H1 (cell line): ENCODE data around the gene LARP1. TPM values are rescaled to one million over a fixed set of nuclear protein-coding genes. Genes with fewer than 3 reads are reported as not detected.

Source experiments
- CTCF ChIA-PET: fragments of 300-600 bp; sonication (Branson Sonifier 250); formaldehyde crosslinking; loops from one replicate; lab custom pipeline; 2021; ENCODE audit not compliant: partially characterized antibody; lab: Charles Lee
- POLR2A ChIA-PET: fragments of 300-600 bp; sonication (Branson Sonifier 250); formaldehyde crosslinking; loops from one replicate; lab custom pipeline; 2021; ENCODE audit warnings: inconsistent platforms; ENCODE audit not compliant: partially characterized antibody; lab: Charles Lee
- DNase-seq, 2 experiments: peaks; one replicate each; pipeline versions ENCODE4 v3.0.0 to v3.0.0-alpha.2; 2010 to 2022; ENCODE audit warnings: low spot score in 2 of 2, low read depth in 1 of 2, mixed read lengths in 1 of 2
- FAIRE-seq: peaks from 2 replicates; lab custom pipeline; 2011; peaks lifted over from hg19 to GRCh38; lab: Jason Lieb, UNC
- H2AFZ ChIP-seq: 2 replicates; pipeline ENCODE4 v1.8.1; 2012; ENCODE audit warnings: low read length, inconsistent platforms
- H2AK5ac ChIP-seq: 2 replicates; pipeline ENCODE4 v1.6.1; 2013; ENCODE audit warnings: low read depth, low read length
- H2BK120ac ChIP-seq: replicated peaks from 2 replicates; pipeline ENCODE3; 2013; ENCODE audit warnings: low read depth, low read length, inconsistent platforms
- H2BK12ac ChIP-seq: 2 replicates; pipeline ENCODE4 v1.6.1; 2013; ENCODE audit warnings: low read depth, low read length
- H2BK15ac ChIP-seq: 2 replicates; pipeline ENCODE4 v1.6.1; 2013; ENCODE audit warnings: low read length
- H2BK20ac ChIP-seq: 2 replicates; pipeline ENCODE4 v1.6.1; 2013; ENCODE audit warnings: low read length
- H2BK5ac ChIP-seq: 2 replicates; pipeline ENCODE4 v1.6.1; 2013; ENCODE audit warnings: low read depth, low read length
- H3K14ac ChIP-seq: 2 replicates; pipeline ENCODE4 v1.6.1; 2013; ENCODE audit warnings: inconsistent platforms; ENCODE audit not compliant: insufficient read length
- H3K18ac ChIP-seq: 2 replicates; pipeline ENCODE4 v1.6.1; 2013; ENCODE audit warnings: low read length; ENCODE audit errors: extremely low read depth
- H3K23ac ChIP-seq: 2 replicates; pipeline ENCODE4 v1.6.1; 2013; ENCODE audit warnings: inconsistent platforms; ENCODE audit not compliant: insufficient read length
- H3K23me2 ChIP-seq: 2 replicates; pipeline ENCODE4 v1.6.1; 2013; ENCODE audit warnings: low read depth, low read length
- H3K27ac ChIP-seq: 2 replicates; pipeline ENCODE4 v1.6.1; 2011; ENCODE audit warnings: low read depth, low read length, inconsistent platforms
- H3K27me3 ChIP-seq, 4 experiments: replicated peaks in 1 of 4; 1 replicate in 1 of 4; 2 replicates in 3 of 4; pipeline versions ENCODE4 v1.6.1 to v1.8.1; 2011 to 2013; ENCODE audit warnings: low read length in 3 of 4, mild to moderate bottlenecking in 3 of 4, inconsistent platforms in 2 of 4, mixed read lengths in 2 of 4, moderate library complexity in 1 of 4; ENCODE audit not compliant: control insufficient read depth in 3 of 4, insufficient read depth in 3 of 4; ENCODE audit errors: extremely low read depth in 1 of 4
- H3K36me3 ChIP-seq, 4 experiments: 2 replicates each; pipeline versions ENCODE4 v1.6.1 to v1.8.1; 2011 to 2013; ENCODE audit warnings: mild to moderate bottlenecking in 4 of 4, low read length in 3 of 4, moderate library complexity in 2 of 4, control low read depth in 1 of 4, inconsistent platforms in 1 of 4; ENCODE audit not compliant: insufficient read depth in 4 of 4, control insufficient read depth in 2 of 4
- H3K4ac ChIP-seq: replicated peaks from 2 replicates; pipeline ENCODE3; 2013; ENCODE audit warnings: low read length, low read depth, mixed read lengths, inconsistent platforms; ENCODE audit not compliant: insufficient read length
- H3K4me1 ChIP-seq, 4 experiments: replicated peaks in 1 of 4; 1 replicate in 1 of 4; 2 replicates in 3 of 4; pipeline versions ENCODE4 v1.6.1 to v1.8.1; 2011 to 2013; ENCODE audit warnings: low read length in 3 of 4, inconsistent platforms in 2 of 4, mixed read lengths in 1 of 4; ENCODE audit not compliant: insufficient read depth in 4 of 4, control insufficient read depth in 3 of 4
- H3K4me2 ChIP-seq, 2 experiments: 2 replicates each; pipeline versions ENCODE4 v1.6.1 to v1.8.1; 2011 to 2013; ENCODE audit warnings: low read depth in 2 of 2, low read length in 2 of 2, control low read depth in 1 of 2, inconsistent platforms in 1 of 2, mild to moderate bottlenecking in 1 of 2; ENCODE audit not compliant: insufficient read depth in 1 of 2
- H3K4me3 ChIP-seq, 4 experiments: fragments of 200-600, 300-600 bp in 1 of 4; sonication (generic), shearing (Covaris generic), sonication (Bioruptor Twin) in 1 of 4; 2 replicates each; pipeline versions ENCODE4 v1.5.1 to v1.8.1; 2011 to 2016; ENCODE audit warnings: low read length in 4 of 4, low read depth in 3 of 4, control low read depth in 2 of 4, inconsistent platforms in 2 of 4, mild to moderate bottlenecking in 2 of 4, mixed read lengths in 1 of 4, moderate library complexity in 1 of 4; ENCODE audit not compliant: insufficient read depth in 2 of 4; ENCODE audit errors: extremely low read depth in 1 of 4
- H3K56ac ChIP-seq: replicated peaks from 2 replicates; pipeline ENCODE3; 2013; ENCODE audit warnings: low read depth, mild to moderate bottlenecking, mixed read lengths, low read length, inconsistent platforms; ENCODE audit not compliant: insufficient read length
- H3K79me1 ChIP-seq: 2 replicates; pipeline ENCODE4 v1.6.1; 2013; ENCODE audit warnings: low read depth, low read length, control low read depth
- H3K79me2 ChIP-seq, 2 experiments: 2 replicates each; pipeline versions ENCODE4 v1.6.1 to v1.8.1; 2012 to 2013; ENCODE audit warnings: low read length in 2 of 2, mild to moderate bottlenecking in 2 of 2, inconsistent platforms in 1 of 2; ENCODE audit not compliant: insufficient read depth in 2 of 2, control insufficient read depth in 1 of 2
- H3K9ac ChIP-seq, 4 experiments: replicated peaks in 1 of 4; 1 replicate in 1 of 4; 2 replicates in 3 of 4; pipeline versions ENCODE4 v1.6.1 to v1.8.1; 2011 to 2013; ENCODE audit warnings: low read depth in 3 of 4, low read length in 3 of 4, control low read depth in 2 of 4, mild to moderate bottlenecking in 2 of 4, moderate library complexity in 2 of 4, inconsistent platforms in 1 of 4; ENCODE audit errors: extremely low read depth in 1 of 4
- H3K9me3 ChIP-seq, 2 experiments: 2 replicates each; pipeline versions ENCODE4 v1.6.1 to v1.8.1; 2012 to 2013; ENCODE audit warnings: mild to moderate bottlenecking in 2 of 2, moderate library complexity in 2 of 2, control low read depth in 1 of 2, inconsistent platforms in 1 of 2, low read depth in 1 of 2, low read length in 1 of 2, mixed read lengths in 1 of 2; ENCODE audit not compliant: insufficient read depth in 2 of 2
- H4K20me1 ChIP-seq, 2 experiments: replicated peaks in 1 of 2; 2 replicates each; pipeline versions ENCODE3 to v1.8.1; 2011 to 2013; ENCODE audit warnings: inconsistent platforms in 2 of 2, low read length in 2 of 2, mild to moderate bottlenecking in 1 of 2; ENCODE audit not compliant: insufficient read depth in 2 of 2, control insufficient read depth in 1 of 2
- H4K5ac ChIP-seq: 2 replicates; pipeline ENCODE4 v1.6.1; 2013; ENCODE audit warnings: low read length, low read depth, mixed read lengths, inconsistent platforms; ENCODE audit not compliant: insufficient read length
- H4K8ac ChIP-seq: 2 replicates; pipeline ENCODE4 v1.8.0; 2013; ENCODE audit warnings: mild to moderate bottlenecking, moderate library complexity, low read length, inconsistent platforms; ENCODE audit not compliant: insufficient read depth; ENCODE audit errors: extremely low read depth
- H4K91ac ChIP-seq: replicated peaks from 2 replicates; pipeline ENCODE3; 2013; ENCODE audit warnings: low read length, mixed read lengths, inconsistent platforms; ENCODE audit not compliant: insufficient read length
- E2F6 ChIP-seq: IDR thresholded peaks from 2 replicates; pipeline ENCODE4 v1.6.1; 2012; ENCODE audit warnings: inconsistent platforms
- POLR2A ChIP-seq, 2 experiments: IDR thresholded peaks; 1 replicate in 1 of 2; 2 replicates in 1 of 2; pipeline ENCODE4 v1.6.1; 2011; ENCODE audit warnings: low read depth in 2 of 2, low read length in 2 of 2, mild to moderate bottlenecking in 2 of 2; ENCODE audit errors: control extremely low read depth in 1 of 2
- WGBS, 2 experiments: shearing (Covaris generic) in 1 of 2; methylation state at CpG; one replicate each; pipeline versions ENCODE4 v1.1.6 to v1.1.7; 2013 to 2015; ENCODE audit warnings: low lambda C conversion rate in 2 of 2, mixed read lengths in 2 of 2, inconsistent platforms in 1 of 2, low coverage in 1 of 2, missing lambda C conversion rate in 1 of 2; ENCODE audit not compliant: insufficient replicate concordance in 2 of 2, insufficient coverage in 1 of 2, insufficient read length in 1 of 2; ENCODE audit errors: extremely low coverage in 1 of 2, missing lambda C conversion rate in 1 of 2; 5-methylcytosine and 5-hydroxymethylcytosine counted together
- polyA plus RNA-seq, 7 experiments: library from polyadenylated mRNA; depleted of rRNA in 3 of 7; stranded (reverse) in 5 of 7; unstranded in 2 of 7; fragments of >200 nt in 5 of 7; fragments of 200-250 nt in 2 of 7; gene quantifications; 1 replicate in 5 of 7; 2 replicates in 1 of 7; 4 replicates in 1 of 7; pipeline versions ENCODE4 v1.2.1 to v1.2.3, GENCODE V29; 2011 to 2013; ENCODE audit warnings: missing spikeins in 2 of 7, mixed read lengths in 2 of 7
- total RNA-seq: library from RNA; stranded (reverse); fragmentation: NEBNext Ultra II Directional; extraction: Animal tissue kit (Norgen Biotek cat#: 25700); gene quantifications from 2 replicates; pipeline ENCODE4 v1.2.1, GENCODE V29; 2021

LARP1 gene
- total and polyA plus RNA-seq, 2 of the 8 experiments (the other 6 are each of a cell fraction or from before 2014, with no cell fraction given): 106 to 422 TPM

GRCh38 chr5:154761046-154761736 is 6.0 kb downstream of the LARP1 start:
- no peak for TF ChIP-seq E2F6
- TF ChIP-seq POLR2A (IDR thresholded peaks at IDR 0.05; ENCODE audit: control extremely low read depth in 1 of 2, low read depth in 2 of 2, low read length in 2 of 2): peak in 1 of 2 experiments; percentile 20; a peak in 1 of 3 replicates
- TF ChIP-seq, all 59 proteins: peak for 1
- CTCF ChIA-PET: interaction anchor here (0.7 to 1.7 kb wide), 4 partner anchors 15 to 111 kb away, joined by 3 to 4 read pairs (median 4); no protein-coding TSS in a partner anchor
- 76% methylated on average over 5 of the region's 5 CpGs; no CpG with 5 or more reads in 1 of the 2 experiments for WGBS, 2 experiments

More at GRCh38 chr5:154761046-154761736, 6.0 kb downstream of the LARP1 start:
- Histone ChIP-seq H3K27ac (no peak overlapping the region), H4K8ac (no peak overlapping the region), H2AK5ac (no peak overlapping the region), H3K18ac (no peak overlapping the region), H3K4me2 (peak overlapping the region; percentile 87 to 88), H2BK5ac (peak overlapping the region; percentile 45), H3K27me3 (no peaks in the 10 kb centered on the region), H2BK12ac (no peak overlapping the region), H2BK15ac (no peak overlapping the region), H3K23ac (no peak overlapping the region), H3K4me3 (peak overlapping the region in 2 of 4 experiments; percentile 2 to 6; a peak in 1 of 8 replicates), H3K9ac (no peak overlapping the region; a peak in 1 of 7 replicates), H4K91ac (no peak overlapping the region), H3K79me1 (peaks cover 11% of the 10 kb centered on the region), H3K4me1 (peaks cover 20 to 29% (median 24%) of the 10 kb centered on the region in 4 experiments), H3K23me2 (peaks cover 3% of the 10 kb centered on the region; the same call in 1 of the 2 replicates), H3K14ac (no peak overlapping the region), H3K4ac (no peak overlapping the region), H2BK120ac (no peak overlapping the region), H4K20me1 (peaks cover 51% of the 10 kb centered on the region in 2 experiments), H2AFZ (no peak overlapping the region), H3K36me3 (no peaks in the 10 kb centered on the region; a peak in 1 of 8 replicates), H3K56ac (no peak overlapping the region), H3K9me3 (no peaks in the 10 kb centered on the region), H4K5ac (no peak overlapping the region), H3K79me2 (peaks cover 92 to 98% of the 10 kb centered on the region in 2 experiments), H2BK20ac (no peak overlapping the region)
- FAIRE-seq: no peak
- DNase-seq: no peak
- POLR2A ChIA-PET: interaction anchor here (0.9 to 15.0 kb wide), 5 partner anchors 8 to 96 kb away, joined by 3 to 307 read pairs (median 3); no protein-coding TSS in a partner anchor
